ENCODE data around the gene SRC.
"Not testable (repeated sequence)": the region's sequence is repeated elsewhere in the genome, so short reads cannot be mapped to it uniquely, and the experiment has no call there.

The SRC gene

DNA sequence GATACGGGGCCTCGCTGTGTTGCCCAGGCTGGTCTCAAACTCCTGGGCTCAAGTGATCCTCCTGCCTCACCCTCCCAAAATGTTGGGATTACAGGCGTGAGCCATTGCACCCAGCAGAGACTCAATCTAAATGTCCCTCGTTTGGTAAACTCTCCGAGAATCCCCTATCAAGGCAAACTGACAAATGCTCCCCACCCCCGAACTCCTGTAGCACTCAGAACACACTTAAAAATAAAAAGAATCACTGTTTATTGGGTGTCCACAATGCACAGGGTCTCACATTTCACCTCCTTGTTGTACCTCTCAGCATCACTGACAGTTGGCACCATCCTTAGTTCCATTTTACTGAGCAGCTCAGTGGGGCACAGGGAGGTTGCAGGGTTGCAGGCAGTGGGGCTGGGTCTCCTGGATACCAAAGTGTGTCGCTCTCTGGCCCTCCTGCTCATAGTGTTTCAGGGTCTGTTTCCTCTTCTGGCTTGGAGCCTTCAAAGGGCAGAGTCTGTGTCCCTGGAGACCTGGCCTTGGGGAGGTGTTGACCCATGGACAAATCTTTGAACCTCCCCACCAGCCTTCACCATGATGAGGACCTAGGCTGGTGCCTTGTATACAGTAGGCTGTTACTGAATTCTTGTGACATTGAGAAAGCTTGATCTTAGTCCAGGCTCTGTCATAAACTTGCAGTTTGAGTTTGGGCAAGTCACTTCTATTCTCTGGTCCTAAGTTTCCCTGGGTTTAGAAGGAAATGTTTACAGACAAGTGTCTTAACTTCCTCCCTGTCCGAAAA is 8.5 kb upstream of the SRC start:
- DNase-seq, result no peak

DNA sequence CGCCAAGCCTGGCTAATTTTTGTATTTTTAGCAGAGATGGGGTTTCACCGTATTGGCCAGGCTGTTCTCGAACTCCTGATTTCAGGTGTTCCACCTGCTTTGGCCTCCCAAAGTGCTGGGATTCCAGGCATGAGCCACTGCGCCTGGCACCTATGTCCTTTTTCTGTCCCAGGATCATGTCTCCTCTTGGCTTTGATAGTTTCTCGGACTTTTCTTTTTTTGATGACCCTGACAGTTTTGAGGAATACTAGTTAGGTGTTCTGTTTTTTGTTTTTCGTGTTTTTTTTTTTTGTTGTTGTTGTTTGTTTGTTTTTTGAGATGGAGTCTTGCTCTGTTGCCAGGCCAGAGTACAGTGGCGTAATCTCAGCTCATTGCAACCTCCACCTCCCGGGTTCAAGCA is 7.6 kb upstream of the SRC start:
- DNase-seq, result not testable (repeated sequence)

DNA sequence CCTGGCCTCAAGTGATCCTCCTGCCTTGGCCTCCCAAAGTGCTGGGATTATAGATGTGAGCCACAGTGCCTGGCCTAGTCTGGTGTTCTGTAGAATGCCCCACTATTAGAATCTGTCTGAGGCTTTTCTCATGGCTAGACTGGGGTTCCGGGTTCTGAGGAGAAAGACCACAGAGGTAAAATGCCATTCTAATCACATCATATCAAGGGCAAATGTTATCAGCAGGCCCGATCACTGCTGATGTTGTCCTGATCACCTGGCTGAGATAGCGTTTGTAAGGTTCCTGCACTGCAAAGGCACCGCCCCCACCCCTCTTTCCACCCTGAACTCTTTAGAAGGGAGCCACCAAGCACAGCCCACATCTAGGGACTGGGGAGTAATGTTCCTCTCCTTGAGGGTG is 6.7 kb upstream of the SRC start:
- no peak for DNase-seq

DNA sequence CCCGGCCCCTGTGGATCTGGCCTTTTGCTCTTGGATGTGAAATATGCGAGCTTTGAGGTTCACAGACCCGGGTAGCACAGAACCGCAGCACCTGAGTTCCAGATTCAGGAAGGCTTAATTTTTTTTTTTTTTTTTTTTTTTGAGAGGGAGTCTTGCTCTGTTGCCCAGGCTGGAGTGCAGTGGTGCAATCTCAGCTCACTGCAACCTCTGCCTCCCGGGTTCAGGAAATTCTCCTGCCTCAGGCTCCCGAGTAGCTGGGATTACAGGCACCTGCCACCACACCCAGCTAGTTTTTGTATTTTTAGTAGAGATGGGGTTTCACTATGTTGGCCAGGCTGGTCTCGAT is 6.2 kb upstream of the SRC start:
- not testable (repeated sequence) for DNase-seq

DNA sequence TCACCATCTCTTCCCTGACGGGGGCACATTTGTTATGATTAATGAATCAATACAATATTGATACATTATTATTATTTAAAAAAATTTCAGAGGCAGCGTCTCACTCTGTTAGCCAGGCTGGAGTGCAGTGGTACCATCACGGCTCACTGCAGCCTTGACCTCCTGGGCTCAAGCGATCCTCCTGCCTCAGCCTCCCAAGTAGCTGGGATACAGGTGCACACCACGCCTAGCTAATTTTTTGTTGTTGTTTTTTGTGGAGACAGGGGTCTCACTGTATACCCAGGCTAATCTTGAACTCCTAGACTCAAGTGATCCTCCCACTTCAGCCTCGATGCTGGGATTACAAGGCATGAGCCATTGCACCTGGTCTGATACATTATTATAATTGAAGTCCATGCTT is 4.9 kb upstream of the SRC start:
- no peak for DNase-seq

DNA sequence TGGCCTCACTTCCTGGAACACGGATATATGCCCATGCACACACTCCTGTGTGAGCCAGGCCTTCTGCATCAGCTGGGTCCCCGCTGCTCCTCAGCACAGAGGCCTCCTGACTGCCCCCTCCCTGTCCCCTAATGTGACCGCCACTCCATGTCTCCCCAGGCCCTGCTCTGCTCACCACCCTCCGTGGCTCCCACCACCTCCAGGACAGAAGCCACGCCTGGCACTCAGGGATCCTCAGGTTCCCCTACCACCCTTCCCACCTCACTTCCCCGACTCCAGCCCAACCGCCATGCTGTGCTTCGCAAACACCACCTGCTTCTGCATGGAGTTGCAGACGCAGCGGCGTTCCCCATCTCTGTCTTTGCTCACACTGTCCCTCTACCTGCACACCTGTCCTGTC is 4.3 kb upstream of the SRC start:
- DNase-seq, result no peak

DNA sequence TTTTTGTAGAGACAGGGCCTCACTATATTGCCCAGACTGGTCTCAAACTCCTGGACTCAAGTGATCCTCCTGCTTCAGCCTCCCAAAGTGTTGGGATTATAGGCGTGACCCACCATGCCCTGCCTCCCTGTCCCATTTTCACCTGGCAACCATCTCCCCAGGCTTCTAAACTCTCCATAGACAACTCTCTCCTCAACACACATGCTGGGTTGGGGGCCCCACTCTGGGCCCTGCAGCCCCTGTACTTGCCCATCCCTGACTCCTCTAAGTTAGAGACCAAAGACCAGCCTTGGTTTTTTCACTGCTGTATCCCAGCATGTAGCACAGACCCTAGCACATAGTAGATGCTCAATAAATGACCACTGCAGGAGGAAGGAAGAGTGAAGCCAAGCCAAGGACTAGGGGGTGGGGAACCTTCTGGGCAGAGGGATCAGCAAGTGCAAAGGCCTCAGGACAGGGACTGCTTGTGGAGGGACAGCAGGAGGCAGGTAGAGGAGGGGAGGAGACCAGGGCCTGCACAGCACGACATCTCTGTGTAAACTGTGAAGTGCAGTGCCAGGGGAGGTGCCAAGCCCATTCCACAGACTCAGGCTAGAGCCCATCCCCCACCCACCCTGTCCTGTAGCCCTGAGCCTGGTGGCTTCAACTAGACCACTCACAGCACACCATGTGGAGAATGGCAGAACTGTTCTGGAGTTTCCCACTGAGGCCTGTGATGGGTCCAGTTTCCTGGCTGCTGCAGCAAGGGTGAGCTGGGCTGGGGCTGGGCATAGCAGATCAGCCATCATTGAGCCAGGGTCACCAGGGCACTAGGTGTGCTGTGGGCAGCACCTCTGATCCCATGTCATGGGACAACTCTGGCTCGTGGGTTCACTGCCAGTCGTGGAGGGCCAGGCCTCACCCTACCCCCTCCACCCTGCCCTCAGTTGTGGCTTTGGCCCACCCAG is 3.4 kb upstream of the SRC start:
- DNase-seq, result no peak

DNA sequence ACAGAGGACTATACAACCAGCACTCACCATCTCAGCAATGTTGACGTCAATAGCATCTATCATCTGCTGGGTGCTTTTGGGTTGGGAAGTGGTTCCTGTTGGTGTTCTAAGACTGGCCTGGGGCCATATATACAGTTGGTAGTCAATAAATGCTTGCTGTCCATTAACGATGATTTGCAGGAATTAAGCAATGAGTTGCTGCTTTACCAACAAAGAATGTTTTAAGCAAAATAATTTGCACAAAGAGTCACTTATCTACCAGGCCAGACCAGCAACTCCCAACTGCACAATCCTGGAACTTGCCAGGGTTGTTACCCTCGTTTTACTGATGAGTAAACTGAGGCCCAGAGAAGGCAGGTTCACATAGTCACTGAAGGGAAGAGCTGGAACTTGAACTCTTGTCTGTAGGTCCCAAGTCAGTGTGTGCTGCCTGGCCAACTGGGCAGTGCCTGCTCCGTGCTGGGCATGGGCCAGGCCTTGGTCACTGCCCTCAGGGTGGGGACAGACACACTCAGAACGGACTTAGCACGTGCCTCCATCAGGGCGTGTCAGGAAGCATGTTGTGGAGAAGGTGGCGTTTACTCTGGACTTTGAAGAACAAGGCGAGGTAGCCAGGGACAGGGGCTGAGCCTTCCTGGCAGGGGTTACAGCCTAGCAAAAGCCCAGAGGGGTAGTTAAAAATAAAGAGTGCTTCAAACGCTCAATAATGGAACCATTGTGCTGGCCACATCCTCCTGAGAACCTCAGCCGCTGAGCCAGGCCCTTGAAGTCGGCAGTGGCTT is 2.5 kb upstream of the SRC start:
- DNase-seq, result no peak

DNA sequence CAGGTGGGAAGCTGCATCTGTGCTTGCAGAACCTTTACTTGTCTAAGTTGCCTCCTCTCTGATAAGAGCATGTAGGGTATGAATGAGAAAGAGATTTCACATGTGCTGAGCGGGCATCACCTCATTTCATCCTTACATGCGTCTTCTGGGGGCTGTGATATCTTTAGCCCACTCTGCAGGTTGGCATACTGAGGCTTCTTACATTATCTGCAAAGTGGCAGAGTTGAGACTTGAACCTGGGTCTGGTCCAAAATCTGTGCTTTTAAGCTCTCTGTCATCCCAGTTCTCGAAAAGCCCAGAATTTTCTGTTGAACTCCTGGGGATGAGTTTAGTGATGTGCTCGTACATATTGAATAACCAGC is 2.0 kb upstream of the SRC start:
- no peak for DNase-seq

DNA sequence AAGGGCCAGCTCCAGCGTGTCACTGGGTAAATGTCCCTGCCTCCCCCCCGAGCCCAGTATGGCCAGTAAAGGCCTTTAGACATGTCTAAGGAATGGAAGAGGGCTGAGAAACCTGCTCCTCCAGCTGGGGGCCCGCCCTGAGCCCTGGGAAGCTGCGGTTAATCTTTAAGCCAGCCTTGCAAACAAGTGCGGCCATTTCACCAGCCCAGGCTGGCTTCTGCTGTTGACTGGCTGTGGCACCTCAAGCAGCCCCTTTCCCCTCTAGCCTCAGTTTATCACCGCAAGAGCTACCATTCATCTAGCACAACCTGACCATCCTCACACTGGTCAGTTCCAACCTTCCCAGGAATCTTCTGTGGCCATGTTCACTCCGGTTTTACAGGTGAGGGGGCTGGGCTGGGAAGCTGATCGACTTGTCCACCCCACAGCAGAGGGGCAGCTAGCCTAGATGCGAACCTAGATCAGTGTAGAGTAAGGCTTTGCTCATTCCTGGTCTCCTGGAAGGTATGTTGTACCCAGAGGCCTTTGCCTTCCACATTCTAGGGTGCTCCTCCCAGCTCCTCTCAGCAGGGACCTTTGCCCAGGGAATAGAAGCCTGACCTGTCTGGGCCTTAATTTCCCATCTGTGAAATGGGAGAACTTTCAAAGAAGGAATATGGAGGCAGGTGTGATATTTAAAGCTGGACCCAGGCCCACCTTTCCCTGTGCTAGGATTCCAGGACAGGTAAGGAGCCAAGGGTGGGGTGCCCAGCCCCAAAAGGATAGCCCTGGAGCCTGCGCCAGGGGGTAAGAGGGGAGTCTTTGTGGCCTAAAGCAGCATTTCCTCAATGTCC is 1.2 kb upstream of the SRC start:
- DNase-seq, result no peak

DNA sequence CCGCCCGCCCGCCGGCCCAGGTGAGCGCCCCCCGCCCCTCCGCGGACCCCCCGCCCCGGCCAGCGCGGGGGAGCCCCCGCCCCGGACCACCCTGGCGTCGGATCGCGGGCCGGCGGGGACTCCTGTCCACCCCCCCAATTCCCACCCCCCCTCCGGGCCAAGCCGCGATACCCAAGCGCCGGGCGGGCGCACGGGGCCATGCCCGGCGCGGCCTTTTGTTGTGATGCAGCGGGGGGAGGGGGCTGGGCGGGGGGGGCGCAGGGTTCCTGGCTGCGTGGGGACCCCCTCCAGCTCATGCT is 245 bp downstream of the SRC start:
- DNase-seq, result no peak

DNA sequence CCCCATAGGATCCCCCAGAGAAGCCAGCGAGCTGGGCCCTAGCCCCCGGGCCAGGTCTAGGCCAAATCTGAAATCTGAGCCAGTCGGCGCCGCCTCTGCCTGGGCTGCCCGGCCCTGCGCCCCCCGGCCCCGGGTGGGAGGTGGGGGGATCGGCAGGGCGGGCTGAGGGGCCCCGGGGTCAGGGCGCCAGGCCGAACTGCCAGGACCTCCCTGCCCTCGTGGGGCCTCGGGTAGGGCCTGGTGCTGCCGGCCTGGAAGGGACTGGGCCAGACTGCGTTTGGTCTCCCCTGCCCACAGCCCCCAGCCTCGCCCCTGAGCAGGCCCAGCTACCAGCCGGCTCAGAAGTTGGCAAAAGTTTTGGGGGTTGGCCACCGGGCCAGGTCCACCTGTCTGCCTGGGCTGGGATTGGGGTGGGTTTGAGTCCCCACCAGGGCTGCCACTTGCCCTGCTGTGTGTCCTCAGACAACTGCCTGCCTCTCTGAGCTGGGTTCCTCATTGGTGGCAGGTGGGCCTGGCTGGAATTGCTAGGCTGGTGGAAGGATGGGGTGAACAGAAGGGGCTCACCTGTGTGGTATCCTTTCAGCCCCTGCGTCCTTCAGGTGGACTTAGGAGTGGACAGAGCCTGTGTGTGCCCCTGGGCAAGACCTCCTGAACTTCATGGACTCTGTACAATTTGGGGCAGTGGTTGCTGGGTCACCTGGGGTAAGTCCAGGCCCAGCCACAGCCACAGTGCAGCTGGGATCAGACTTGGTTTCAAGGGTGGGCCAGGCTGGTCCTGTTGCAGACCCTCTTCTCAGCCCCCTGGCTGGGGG is 801 bp downstream of the SRC start:
- no peak for DNase-seq

DNA sequence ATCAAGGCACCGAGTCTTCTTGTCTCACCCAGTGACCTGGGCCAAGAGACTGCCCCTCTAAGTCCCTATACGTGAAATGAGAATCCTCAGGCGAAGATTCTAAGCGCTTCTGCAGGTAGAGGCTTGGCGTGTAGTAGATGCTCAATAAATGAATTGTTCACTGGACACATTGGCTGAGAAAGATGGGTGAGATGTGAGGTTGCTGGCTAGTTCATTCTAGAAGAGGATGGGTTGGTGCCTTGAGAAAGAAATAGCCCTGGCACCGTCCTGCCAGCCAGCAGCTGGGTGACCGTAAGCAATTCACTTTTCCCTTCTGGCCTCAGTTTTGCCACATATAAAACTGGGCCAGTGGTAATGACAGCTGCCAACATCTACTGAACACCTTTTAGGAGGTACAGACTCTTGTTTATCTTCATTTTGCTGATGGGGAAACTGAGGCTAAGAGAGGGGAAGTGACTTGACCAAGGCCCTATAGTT is 1.4 kb downstream of the SRC start:
- DNase-seq, result no peak

DNA sequence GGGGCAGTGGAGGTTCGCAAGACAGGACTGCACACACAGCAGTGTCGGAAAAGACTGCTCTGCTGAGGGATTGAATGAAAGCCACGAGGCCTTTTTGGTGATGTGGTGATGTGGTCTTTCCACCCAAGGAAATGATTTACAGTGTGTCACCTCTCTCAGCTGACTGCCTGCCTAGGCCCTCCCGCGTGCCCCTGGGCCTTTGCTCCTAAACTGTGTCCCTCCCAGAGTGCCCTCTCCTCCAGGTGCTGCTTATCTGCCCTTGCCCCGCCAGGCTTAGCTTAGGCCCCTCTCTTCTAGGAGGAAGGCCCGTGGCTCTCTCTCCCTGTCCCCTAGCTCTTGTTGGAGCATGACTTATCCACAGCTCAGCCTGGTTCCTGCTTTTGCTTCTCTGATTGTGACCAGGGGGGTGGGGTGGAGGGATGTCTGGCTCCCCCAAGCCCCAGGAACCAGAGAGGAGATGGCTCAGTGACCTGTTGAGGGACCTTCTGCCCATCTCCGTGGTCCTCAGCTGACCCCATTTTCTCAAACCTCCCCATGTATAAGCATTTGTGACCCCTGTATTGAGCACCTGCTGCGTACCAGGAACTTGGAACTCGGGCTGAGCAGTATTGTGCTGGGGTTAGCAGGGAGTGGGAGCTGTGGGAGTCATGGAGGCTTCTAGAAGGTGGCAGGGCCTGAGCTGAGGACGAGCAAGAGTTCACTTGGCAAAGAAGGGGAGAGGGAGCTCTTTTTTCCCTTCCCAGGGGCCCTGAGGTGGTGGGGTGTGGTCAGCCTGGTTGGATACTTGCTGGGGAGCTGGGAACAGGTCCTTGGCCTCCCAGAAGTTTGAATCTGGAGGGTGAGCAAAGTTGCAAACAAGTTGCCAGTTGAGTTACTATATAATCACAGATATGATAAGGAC is 2.2 kb downstream of the SRC start:
- DNase-seq, result no peak

DNA sequence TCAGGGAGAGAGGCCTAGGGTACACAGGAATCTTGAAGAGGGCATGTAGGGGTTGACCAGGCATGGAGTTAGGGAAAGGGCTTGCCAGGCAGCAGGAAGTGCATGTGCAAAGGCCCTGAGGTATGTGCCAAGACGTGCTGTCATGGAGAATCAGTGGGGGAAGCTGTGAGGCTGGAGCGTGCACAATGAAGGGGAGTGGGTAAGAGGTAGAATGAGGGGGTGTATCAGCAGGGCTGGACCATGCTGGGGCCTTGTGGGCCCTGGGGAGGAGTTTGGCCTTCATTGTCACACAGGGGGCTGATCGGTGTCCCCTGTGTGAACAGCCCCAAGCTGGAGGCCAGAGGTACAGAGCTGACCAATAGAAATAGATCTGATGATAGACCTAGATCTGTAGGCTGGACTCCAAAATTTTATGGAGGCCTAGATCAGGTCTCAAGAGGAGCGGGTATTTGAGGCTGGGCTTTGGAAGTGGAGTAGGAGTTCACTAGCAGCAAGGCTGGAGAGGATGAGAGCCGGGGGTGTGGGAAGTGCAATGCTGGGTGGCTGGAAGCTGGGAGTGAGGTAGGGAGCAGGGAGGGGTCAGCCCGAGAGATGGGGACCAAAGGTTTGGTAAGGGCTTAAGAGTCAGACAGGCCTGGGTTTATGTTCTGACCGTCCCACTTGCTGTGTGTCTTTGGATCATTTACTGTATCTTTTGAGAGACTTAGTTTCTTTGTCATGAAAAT is 3.0 kb downstream of the SRC start:
- DNase-seq, result no peak

DNA sequence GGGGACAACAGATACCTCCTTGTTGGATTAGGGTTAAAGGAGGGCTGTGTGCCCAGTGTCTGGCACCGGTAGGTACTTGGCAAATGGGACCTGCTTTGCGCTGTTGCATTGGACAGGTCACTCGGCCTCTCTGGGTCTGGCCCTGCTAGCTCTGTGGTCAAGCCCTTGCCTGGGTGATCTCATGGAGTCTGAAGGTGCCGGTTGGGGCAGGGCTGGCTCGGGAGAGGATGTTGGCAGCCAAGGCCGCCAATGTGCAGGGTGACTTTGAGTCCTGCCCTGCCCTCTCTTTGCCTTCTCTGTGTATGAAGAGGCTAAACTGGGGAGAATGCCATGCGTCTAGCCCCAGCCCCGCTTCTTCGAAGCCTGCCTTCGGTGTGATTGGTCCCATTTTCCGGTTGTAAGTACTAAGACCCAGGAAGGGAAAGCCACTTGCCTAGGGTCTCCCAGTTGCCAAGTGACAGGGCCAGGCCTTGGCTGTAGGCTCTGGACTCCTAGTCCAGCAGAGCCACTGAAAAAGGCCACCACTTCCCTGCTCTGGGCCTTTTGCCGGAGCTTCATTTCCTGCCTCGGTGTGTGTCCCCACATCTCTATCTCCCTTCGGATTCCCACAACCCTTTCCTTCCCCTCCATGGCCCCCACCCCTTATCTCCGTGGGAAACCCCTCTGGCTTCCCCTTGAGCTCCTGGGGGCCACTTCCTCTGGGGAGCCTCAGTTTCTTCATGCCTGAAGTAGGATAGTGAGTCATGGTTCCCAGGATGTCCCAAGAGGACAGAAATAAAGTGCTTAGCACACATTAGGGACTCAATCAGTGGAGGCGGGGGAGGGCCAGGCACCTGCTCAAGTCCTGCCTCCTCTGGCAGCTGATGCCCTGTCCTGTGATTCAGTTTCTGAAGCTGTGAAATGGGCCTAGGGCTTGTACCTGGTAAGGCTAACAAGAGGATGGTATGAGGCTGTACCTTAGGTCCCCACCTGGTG is 3.9 kb downstream of the SRC start:
- DNase-seq, result no peak

DNA sequence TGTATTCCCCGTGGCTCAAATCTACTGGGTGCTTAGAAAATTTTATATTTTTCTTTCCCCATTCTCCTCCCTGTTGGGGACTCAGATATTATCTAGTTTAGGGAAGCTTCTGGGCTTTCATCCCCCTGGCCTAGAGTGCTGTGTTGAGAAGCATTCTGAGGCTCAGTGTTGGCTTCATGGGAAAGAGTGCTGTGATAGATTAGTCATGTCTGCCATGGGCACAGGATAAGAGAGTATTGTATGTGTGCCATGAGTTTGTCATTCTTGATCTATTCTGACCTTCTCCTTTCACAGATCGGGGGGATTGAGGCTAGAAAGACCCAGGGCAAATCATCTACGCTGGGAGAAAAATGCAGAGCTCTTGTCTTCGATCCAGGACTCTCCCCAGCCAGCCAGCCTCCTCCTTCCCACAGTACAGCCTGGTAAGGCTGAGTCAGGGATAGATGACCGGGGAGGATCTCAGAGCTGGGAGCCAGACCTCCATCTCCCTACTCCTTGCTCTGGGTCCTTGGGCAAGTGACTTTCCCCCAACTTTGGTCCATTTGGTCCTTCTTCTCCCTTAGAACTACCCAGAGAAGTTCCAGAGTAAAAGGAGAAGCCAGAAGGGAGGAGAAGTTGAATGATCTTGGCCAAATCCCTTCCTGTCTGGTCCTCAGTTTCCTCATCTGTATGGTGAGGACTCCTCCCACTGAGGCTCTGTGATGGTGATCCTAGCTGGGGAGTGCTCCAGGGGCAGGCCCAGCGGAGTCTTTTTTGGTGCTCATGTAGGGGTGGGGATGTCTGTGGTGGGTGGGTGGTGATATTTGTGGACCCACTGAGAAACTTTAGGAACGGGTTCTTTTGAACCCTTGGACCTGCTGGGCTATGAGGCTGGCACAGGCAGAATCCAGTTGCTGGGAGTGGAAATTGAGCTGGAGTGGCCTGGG is 5.0 kb downstream of the SRC start:
- DNase-seq, result no peak
